GM19035 (cell line): ENCODE results near the gene TMUB1.
A peak's percentile ranks its signal among the peaks of the same experiment; 100 is the strongest.
"Not testable (repeated sequence)": the region's sequence is repeated elsewhere in the genome, so short reads cannot be mapped to it uniquely, and the experiment has no call there.

Experiments
- ATAC-seq: cut with Tn5 transposase; IDR thresholded peaks from one replicate; pipeline ENCODE4 v1.9.1; 2021; ENCODE audit not compliant: unreplicated experiment

TMUB1 gene

DNA sequence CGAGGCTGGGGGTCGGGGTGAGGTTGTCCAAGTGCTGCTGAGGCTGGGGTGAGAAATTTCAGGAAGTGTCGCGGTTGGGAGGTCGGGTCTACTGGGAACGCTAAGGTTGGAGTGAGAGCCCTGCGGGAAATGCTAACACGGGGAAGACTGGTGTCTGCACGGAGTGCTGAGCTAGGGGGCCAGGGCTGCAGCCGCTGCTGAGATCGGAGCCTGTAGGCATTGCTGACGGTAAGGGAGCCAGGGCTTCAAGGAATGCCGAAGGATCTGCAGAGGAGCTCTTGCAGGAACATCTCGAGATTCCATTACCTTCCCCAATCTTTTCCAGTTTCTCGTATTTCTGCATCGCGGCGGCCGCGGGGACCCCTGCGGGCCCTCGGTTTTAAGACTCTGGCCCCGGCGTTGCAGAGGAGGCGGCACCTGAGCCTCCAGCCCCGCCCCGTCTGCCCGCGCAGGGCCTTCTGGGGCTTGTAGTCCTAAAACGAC, 25.7 kb downstream of the TMUB1 start, which contains the start of gene CDK5:
CDK5 (minus strand) TSS at position 392 of the 483 bp plus-strand sequence; CDS start at position 343, 49 bp downstream.
- ATAC-seq: peak; percentile 16

DNA sequence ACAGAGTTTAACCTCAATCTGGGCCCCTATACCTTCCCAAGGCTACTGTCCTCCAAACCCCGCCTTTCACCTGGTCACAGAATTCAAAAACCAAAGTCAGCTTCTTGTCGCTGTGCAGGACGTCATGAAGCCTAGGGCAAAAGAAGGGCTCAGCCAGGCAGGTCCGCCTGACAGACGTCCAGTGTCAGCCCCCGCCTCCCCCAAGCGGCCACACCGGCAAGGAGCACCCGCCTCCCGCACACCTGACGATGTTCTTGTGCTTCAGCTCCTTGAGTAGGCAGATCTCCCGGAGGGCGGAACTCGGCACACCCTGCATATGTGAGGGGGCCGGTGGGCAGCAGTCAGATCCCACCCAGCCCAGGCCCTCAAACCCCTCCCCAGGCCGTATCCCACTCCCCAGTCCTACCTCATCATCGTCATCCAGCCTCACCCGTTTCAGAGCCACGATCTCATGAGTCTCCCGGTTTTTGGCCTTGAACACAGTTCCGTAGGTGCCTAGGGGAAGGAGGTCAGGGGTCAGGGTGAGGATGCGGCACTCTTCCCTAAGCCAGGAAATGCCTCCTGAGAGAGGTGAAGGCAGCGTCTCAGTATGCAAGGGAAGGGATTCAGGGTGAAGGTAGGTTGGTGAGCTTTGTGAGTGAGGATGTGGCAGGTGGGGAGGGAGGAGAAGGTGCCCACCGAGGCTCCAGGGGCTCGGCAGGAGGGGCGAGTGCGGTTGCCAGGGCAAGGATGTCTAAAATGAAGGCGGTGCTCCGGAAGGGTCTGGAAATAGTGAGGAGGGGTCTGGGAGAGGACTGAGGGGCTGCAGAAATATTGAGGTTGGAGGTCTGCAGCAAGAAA, 26.4 kb downstream of the TMUB1 start:
- no peak for ATAC-seq

DNA sequence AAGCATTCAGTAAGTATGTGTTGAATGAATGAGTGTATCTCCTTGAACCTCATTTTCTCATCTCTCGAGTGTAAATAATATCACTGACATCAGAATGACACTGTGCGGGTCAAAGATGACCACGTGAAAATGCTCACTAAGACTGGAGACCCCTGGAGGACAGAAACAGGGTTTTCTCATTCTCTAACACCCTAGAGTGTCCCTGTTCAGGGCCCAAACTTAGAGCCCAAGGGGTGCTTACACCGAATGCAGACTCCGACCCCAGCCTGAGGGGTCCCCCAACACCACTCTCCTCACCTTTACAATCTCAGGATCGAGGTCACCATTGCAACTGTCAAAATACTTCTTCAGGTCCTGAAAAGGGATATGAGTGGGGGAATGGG, 27.0 kb downstream of the TMUB1 start:
- no peak for ATAC-seq

DNA sequence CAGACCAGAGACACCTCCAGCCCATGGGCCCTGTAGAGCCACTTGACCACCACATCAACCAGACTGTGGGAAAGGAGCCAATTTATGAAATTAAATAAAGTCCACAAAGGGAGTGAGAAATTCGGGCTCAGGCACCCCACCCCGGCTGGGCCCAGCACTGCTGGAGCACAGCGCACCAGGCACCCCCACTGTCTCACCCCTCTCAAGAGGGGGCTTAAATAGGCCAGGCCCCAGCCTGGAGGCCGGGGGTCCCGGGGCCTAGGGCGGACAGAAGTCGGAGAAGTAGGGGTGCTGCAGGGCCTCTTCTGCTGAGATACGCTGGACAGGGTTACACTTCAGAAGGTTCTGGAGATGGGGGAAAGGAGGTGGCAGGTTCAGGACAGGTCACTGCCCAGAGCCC, 29.5 kb downstream of the TMUB1 start:
- no peak for ATAC-seq

DNA sequence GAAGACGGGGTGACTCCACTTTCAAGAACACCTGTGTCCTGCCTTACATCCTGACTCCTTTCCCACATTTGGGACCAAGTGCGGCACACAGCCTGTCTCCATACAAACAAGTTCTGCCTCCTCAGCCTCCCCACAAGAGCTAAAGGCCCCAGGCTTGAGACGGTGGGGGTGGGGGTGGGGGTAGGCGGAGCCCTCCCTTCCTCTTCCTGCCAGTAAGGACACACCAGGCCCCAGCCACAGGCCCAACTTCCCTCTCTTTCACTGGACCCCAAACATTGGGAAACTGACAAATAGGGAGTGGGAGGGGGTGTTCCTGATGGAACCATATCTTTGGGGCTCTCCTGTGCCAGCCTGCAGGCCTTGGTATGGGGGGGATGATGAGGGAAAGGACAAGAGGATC, 30.2 kb downstream of the TMUB1 start:
- ATAC-seq: no peak

DNA sequence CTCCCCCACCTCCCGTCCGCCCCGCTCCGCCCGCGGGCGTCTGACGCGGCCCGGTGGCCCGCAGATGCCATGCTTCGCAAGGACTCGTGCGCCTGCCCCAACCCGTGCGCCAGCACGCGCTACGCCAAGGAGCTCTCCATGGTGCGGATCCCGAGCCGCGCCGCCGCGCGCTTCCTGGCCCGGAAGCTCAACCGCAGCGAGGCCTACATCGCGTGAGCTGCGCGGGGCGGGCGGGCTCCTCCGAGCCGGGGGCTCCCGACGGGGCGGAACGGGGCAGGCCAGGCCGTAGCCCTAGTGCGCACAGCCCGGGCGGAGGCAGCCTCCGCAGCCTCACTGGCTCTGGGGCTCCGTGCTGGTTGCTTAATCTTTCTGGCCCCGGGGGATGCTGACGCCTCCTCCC, 32.2 kb downstream of the TMUB1 start:
- no peak for ATAC-seq

DNA sequence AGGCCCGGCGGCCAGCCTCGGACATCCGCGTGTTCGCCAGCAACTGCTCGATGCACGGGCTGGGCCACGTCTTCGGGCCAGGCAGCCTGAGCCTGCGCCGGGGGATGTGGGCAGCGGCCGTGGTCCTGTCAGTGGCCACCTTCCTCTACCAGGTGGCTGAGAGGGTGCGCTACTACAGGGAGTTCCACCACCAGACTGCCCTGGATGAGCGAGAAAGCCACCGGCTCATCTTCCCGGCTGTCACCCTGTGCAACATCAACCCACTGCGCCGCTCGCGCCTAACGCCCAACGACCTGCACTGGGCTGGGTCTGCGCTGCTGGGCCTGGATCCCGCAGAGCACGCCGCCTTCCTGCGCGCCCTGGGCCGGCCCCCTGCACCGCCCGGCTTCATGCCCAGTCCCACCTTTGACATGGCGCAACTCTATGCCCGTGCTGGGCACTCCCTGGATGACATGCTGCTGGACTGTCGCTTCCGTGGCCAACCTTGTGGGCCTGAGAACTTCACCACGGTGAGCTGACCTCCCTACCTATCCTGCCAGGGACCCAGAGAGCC, 34.3 kb downstream of the TMUB1 start:
- ATAC-seq: no peak

DNA sequence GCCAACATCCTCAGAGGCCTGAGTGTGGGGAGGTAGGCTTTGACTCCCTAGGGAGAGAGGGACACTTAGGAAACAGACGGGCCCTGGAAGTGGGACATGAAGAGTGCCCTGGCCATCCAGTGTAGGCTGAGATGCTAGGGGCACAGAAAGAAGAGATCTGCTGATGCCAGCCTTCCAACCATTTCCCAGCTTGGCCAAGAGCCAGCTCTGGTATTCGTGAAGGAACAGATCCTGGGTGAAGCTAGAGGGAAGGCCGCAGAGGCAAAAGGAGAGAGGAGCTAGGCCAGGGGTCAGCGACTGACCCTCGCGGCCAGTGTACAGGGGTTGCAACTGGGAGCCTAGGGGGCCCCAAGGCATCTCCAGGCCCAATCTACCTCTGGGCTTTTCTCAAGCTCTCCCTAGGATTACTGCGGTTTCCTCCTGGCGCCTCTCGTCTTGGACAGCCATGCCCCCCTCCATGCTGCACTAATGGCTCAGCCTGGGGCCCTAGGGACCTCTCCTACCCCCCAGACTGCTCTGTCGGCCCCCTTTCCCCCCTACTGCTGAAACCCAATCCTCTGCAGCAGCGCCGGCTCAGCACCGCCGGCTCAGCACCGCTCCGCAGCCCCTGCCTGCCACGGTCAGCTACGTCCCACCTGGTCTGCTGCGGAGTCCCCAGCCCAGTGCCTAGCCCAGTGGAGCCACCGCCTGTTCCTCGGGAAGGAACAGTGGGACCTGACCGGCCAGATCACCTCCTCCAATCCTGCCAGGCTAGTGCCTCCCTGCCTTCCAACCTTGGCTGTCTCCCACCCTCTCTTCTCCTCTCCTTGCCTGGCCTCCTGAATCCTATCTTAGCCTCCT, 35.1 kb downstream of the TMUB1 start, which contains the start of gene ASIC3:
ASIC3 (plus strand) TSS at position 556 of the 840 bp plus-strand sequence. CDS start 355 bp downstream, outside the sequence.
- no peak for ATAC-seq

DNA sequence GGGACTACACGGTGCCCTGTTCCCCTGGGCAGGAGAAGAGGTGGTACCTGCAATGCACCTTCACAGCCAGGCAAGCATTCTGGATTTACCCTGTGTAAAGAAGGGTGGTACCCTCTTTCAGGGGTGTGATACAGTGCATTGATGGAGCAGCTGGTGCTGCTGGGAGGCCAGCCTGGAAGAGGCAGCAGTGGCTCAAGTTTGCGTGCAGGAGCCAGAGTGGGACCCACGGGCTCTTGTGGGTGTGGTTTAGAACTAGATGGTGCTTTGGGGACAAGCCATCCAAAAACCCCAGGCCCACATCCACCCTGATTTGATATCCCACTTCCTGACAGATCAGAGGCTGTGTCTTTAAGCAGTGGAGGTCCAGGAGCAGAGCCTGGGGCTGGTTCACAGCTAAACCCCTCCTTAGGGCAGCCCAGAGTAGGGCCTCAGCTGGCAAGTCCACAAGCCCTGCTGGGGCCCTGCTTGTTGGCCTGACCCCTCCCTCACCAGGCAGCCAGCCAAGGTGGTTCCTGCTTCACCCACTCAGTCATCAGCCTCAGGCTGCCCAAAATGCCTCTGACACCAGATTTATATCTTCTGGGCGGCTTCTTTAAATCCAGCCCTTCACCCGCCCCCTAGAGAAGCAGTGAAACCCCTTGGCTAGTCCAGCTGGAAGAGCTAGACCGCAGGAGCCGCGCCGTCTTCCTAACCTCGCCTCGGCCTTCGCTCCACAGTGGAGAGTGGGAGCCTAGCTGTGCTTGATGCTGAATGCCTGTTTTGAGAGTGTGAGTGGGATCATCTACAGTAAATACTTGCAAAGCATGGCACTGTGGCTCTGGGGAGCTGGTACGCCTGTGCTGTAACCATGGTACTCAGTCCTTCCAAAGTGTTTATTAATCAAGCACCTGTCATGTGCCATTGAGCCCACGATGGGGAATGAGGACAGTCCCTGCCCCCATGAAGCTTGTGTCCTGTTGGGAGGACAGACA, 36.4 kb downstream of the TMUB1 start:
- no peak for ATAC-seq

DNA sequence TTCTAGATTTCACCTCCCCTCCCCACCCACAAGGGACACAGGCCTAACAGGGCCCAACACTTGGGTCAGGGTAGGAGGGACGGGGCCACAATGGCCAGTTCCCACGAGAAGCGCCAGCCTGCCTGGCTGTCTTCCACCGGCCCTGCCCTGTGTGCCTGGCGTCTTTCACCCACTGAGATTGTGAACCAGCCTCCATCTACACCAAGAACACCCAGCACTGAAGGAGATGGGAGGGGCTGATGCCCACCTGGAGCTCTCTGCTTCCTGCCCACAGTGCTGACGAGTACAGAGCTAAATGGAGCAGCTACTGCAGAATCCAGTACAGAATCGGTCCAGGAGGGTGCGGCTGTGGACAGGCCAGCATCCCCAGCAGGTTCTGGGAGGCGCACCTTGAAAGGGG, 37.3 kb downstream of the TMUB1 start:
- ATAC-seq: no peak

DNA sequence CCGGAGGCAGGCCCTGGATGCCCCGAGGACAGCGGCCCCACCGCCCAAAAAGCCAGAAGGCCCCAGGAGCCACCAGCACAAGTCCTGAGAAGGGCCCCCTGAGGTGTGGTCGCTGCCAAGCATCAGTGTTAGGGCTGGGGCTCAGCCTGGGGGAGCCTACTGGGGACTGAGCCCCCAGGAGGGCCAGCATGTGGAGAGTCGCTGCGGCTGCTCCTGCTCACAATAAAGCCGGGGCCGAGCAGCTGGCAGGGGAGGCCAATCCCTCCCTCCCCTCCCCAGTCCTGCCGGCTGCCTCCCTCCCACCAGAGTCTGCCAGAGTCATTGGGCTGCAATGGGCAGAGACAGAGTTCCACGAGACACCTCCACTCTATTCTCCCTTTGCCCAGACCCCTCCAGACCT, 38.0 kb downstream of the TMUB1 start:
- ATAC-seq: no peak

DNA sequence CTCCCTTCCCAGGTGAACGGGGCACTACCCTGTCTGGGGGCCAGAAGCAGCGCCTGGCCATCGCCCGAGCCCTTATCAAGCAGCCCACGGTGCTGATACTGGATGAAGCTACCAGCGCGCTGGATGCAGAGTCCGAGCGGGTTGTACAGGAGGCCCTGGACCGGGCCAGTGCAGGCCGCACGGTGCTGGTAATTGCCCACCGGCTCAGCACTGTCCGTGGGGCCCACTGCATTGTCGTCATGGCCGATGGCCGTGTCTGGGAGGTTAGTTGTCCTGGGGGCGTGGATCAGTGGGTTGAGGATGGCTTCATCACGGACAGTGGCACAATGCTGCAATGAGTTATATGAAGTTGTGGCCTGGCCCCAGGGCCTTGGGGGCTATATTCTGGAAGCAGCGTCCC, 39.3 kb downstream of the TMUB1 start:
- ATAC-seq: no peak

DNA sequence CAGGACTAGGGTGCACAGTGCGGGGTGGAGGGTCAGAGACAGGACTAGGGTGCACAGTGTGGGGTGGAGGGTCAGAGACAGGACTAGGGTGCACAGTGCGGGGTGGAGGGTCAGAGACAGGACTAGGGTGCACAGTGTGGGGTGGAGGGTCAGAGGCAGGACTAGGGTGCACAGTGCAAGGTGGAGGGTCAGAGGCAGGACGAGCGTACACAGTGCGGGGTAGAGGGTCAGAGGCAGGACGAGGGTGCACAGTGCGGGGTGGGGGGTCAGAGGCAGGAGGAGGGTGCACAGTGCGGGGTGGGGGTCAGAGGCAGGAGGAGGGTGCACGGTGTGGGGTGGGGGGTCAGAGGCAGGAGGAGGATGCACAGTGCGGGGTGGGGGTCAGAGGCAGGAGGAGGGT, 39.8 kb downstream of the TMUB1 start:
- not testable (repeated sequence) for ATAC-seq

DNA sequence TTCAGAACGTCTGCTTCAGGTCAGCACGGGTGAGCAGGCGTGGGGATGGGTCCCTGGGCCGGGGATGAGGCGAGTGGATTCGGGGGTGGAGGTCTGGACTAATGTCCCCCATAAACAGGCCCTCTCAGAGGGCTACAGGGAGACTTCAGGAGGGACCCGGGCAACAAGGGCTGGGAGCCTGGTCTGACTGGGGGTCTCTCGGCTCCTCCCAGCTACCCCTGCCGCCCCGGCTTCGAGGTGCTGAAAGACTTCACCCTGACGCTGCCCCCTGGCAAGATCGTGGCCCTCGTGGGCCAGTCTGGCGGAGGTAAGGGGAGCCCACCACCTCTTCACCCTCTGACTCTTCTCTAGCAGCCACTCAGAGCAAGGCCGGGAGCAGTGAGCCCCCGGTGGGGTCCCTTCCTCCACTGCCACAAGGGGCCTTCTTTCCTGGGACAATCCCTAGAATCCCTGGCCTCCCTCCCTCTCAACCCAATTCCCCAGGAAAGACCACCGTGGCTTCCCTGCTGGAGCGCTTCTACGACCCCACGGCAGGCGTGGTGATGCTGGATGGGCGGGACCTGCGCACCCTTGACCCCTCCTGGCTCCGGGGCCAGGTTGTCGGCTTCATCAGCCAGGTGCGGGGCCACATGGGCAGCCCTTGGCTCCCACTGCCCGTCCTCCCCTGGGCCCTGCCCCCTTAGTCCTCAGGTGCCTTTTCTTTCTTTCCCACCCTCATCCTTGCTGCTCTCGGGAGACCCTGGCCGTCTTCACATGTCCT, 42.5 kb downstream of the TMUB1 start:
- no peak for ATAC-seq

DNA sequence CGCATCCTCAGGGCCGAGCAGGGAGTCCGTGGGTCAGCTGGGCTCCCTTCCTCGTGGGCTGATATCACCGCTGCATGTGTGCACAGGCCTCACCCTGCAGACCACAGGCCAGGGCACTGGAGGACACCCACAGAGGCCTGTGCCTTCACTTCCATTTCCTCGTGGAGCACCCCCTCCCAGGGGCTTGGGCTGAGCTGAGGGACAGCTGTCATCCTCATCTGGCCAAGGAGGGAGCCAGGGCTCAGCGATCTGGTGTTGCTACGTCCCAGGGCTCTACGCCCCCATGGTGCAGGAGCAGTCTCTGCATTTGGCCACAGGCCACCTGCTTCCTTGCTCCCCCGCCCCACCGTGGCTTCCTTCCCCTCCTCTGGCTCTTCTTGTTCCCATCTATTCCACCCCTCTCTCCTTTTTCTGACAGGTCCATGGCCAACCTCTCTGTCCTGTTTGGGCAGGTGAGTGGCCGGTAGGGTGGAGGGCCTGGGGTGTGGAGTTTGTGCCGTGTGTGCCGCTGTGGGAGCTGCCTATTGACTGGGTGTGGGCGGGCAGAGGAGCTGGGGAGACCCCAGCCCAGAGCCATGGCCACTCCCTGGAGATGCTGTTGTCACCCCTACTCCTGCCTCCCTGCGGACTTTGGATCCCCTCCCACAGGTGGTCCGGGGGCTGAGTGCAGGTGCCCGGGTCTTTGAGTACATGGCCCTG, 43.3 kb downstream of the TMUB1 start:
- ATAC-seq: no peak

DNA sequence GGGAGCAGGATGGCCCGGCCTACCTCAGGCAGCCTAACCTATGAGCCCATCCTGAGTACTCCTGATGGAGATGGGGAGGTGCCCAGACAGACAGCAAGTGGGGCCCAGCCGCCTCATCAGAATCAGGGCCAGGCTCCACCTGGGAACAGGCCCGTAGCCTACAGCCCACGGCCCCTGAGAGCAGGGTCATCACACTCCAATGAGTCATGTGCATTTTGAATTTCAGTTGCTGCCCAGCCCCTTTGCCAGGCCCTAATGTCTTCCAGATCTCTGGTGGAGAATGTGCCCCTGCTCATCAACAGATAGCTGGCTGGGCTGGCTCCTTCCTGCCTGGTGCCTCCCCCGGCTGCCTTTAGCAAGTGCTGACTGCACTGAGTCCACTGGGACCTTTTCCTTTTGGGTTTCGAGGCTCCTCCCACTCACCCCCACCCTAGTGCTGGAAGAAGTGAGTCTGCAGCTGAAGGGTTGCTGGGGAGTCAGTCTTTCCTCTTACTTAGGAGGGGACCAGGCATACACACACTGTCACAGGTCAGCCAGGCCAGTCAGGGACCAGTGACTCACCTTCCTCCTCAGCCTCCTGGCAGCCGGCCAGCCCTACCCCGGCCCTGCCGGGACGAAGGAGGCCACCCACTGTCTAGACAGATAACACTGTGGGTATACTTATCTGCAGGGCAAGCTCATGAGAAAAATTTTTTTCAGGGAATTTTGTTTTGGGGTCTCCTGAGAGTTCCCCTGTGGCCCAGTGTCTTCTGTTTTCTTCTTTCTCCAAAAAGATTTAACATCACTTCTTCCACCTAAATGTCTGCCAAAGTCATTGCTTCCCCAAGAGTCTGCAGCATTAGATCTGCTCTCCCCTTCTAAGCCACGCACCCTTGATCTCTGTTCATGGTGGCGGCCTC, 44.1 kb downstream of the TMUB1 start:
- no peak for ATAC-seq

DNA sequence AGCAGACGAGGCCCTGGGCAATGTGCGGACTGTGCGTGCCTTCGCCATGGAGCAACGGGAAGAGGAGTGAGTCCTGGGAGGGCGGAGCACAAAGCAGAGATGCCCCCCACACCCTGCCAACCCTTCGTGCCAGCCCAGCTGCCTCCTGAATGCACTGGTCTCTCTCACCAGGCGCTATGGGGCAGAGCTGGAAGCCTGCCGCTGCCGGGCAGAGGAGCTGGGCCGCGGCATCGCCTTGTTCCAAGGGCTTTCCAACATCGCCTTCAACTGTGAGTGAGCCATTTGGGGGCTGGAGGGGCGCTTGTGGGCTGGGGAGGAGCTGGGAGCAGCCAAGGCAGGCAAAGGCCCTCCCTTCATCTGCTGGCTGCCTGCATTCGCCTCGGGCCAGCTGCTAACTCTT, 47.4 kb downstream of the TMUB1 start:
- ATAC-seq: no peak
